Ishikawa (cell line): ENCODE measurements around the gene PPM1K.

ENCODE experiments used
- CREB1 ChIP-seq: IDR thresholded peaks from 2 replicates; pipeline ENCODE4 v1.6.1; 2012; ENCODE audit warnings: low read depth
- EP300 ChIP-seq: IDR thresholded peaks from 2 replicates; pipeline ENCODE4 v1.6.1; 2012; ENCODE audit warnings: borderline replicate concordance
- FOXM1 ChIP-seq: IDR thresholded peaks from 2 replicates; pipeline ENCODE4 v1.6.1; 2012; ENCODE audit warnings: low read depth, borderline replicate concordance
- RAD21 ChIP-seq: IDR thresholded peaks from 2 replicates; pipeline ENCODE4 v1.6.1; 2012; ENCODE audit warnings: low read depth
- TAF1 ChIP-seq: IDR thresholded peaks from 2 replicates; pipeline ENCODE4 v1.6.1; 2012; ENCODE audit warnings: low read depth, mild to moderate bottlenecking
- YY1 ChIP-seq: IDR thresholded peaks from 2 replicates; pipeline ENCODE4 v1.6.1; 2012; ENCODE audit warnings: low read depth
- TF ChIP-seq, protein P1 (sequence below): IDR thresholded peaks from 2 replicates; pipeline ENCODE4 v1.6.1; 2012
- TF ChIP-seq, protein P2 (sequence below): IDR thresholded peaks from 2 replicates; pipeline ENCODE4 v1.6.1; 2012; ENCODE audit warnings: low read depth, mild to moderate bottlenecking

DNA sequence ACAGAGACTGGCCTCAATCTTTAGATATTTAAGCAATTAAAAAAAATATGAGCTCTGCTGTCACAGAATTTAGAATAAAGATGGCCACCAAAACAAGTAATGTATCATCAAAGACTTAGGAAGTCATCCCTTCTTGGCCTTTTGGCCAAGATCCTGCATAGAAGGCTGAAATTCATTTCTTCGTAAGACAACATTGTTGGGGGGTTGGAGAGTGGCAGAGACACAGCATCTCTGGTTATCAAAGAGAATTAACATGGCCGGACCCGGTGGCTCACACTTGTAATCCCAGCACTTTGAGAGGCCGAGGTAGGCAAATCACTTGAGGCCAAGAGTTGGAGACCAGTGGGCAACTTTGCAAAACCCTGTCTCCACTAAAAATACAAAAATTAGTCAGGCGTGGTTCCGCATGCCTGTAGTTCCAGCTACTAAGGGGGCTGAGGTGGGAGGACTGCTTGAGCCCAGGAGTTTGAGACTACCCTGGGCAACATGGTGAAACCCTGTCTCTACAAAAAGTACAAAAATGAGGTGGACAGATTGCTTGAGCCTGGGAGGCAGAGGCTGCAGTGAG, 4.0 kb downstream of the PPM1K start:
- TF ChIP-seq EP300: no peak
- TF ChIP-seq TAF1: no peak
- TF ChIP-seq, protein P1, sequence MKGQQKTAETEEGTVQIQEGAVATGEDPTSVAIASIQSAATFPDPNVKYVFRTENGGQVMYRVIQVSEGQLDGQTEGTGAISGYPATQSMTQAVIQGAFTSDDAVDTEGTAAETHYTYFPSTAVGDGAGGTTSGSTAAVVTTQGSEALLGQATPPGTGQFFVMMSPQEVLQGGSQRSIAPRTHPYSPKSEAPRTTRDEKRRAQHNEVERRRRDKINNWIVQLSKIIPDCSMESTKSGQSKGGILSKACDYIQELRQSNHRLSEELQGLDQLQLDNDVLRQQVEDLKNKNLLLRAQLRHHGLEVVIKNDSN: no peak
- TF ChIP-seq FOXM1: no peak
- TF ChIP-seq, protein P2, sequence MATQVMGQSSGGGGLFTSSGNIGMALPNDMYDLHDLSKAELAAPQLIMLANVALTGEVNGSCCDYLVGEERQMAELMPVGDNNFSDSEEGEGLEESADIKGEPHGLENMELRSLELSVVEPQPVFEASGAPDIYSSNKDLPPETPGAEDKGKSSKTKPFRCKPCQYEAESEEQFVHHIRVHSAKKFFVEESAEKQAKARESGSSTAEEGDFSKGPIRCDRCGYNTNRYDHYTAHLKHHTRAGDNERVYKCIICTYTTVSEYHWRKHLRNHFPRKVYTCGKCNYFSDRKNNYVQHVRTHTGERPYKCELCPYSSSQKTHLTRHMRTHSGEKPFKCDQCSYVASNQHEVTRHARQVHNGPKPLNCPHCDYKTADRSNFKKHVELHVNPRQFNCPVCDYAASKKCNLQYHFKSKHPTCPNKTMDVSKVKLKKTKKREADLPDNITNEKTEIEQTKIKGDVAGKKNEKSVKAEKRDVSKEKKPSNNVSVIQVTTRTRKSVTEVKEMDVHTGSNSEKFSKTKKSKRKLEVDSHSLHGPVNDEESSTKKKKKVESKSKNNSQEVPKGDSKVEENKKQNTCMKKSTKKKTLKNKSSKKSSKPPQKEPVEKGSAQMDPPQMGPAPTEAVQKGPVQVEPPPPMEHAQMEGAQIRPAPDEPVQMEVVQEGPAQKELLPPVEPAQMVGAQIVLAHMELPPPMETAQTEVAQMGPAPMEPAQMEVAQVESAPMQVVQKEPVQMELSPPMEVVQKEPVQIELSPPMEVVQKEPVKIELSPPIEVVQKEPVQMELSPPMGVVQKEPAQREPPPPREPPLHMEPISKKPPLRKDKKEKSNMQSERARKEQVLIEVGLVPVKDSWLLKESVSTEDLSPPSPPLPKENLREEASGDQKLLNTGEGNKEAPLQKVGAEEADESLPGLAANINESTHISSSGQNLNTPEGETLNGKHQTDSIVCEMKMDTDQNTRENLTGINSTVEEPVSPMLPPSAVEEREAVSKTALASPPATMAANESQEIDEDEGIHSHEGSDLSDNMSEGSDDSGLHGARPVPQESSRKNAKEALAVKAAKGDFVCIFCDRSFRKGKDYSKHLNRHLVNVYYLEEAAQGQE: no peak
- no peak for TF ChIP-seq YY1
- TF ChIP-seq CREB1: no peak
- no peak for TF ChIP-seq RAD21
